ENCODE data around the gene XCR1. TPM values are rescaled to one million over a fixed set of nuclear protein-coding genes. Genes with fewer than 3 reads are reported as not detected.
"Not testable (repeated sequence)": the region's sequence is repeated elsewhere in the genome, so short reads cannot be mapped to it uniquely, and the experiment has no call there.

XCR1 gene
- total and polyA plus RNA-seq, 12 donors: 0.01 to 0.72 (median 0.09) TPM; not detected in 7

- Histone ChIP-seq H3K27ac (no peak overlapping the region), H3K4me1 (peaks cover 0 to 19% (median 0%) of the 10 kb centered on the region in 9 donors), H3K9me3 (no peaks in the 10 kb centered on the region), H3K27me3 (peaks cover 0 to 11% (median 0%) of the 10 kb centered on the region in 7 donors), H3K36me3 (no peaks in the 10 kb centered on the region), H3K4me3 (no peak overlapping the region)
- WGBS, 2 donors: 87 to 89% methylated on average over 2 of the region's 2 CpGs
- intact Hi-C loops (cut with DNase I): no loop called here
- no peak for ATAC-seq
- no peak for TF ChIP-seq CTCF (IDR thresholded peaks at IDR 0.05)
- no peak for DNase-seq
Measured at GRCh38 chr3:46056686-46057085, 29.4 kb upstream of the XCR1 start.

GRCh38 chr3:46053761-46054515, 26.7 kb upstream of the XCR1 start:
- H3K9me3 ChIP-seq; H3K27ac ChIP-seq; H3K4me3 ChIP-seq; H3K4me1 ChIP-seq; intact Hi-C loops (cut with DNase I); DNase-seq; H3K36me3 ChIP-seq: not testable (repeated sequence)
- peaks cover 0 to 11% (median 0%) of the 10 kb centered on the region in 7 donors for H3K27me3 ChIP-seq
- 77 to 86% methylated on average over 13 of the region's 13 CpGs for WGBS, 2 donors
- ATAC-seq: peak in 1 of 8 donors; percentile 52

GRCh38 chr3:46053265-46053664, 26.0 kb upstream of the XCR1 start:
- peaks cover 0 to 11% (median 0%) of the 10 kb centered on the region in 7 donors for H3K27me3 ChIP-seq
- TF ChIP-seq CTCF (IDR thresholded peaks at IDR 0.05): peak in 2 of 9 donors; percentile 7 to 13

GRCh38 chr3:46052531-46052930, 25.2 kb upstream of the XCR1 start:
- intact Hi-C loops (cut with DNase I): no loop called here
- no peak overlapping the region for H3K4me3 ChIP-seq
- peaks cover 0 to 11% (median 0%) of the 10 kb centered on the region in 7 donors for H3K27me3 ChIP-seq
- no peak overlapping the region for H3K27ac ChIP-seq
- no peaks in the 10 kb centered on the region for H3K4me1 ChIP-seq
- DNase-seq (no peak), ATAC-seq (no peak)
- 83 to 90% methylated on average over 8 of the region's 8 CpGs for WGBS, 2 donors
- H3K36me3 ChIP-seq: no peaks in the 10 kb centered on the region
- no peak for TF ChIP-seq CTCF (IDR thresholded peaks at IDR 0.05)
- no peaks in the 10 kb centered on the region for H3K9me3 ChIP-seq

More at GRCh38 chr3:46053265-46053664, 26.0 kb upstream of the XCR1 start:
- WGBS, 2 donors: 64 to 68% methylated on average over 5 to 8 of the region's 8 CpGs
- H3K9me3 ChIP-seq; intact Hi-C loops (cut with DNase I); ATAC-seq; H3K27ac ChIP-seq; H3K4me1 ChIP-seq; DNase-seq; H3K36me3 ChIP-seq; H3K4me3 ChIP-seq: not testable (repeated sequence)

- H3K27me3 ChIP-seq: peaks cover 0 to 3% (median 0%) of the 10 kb centered on the region in 7 donors
- no peaks in the 10 kb centered on the region for H3K4me1 ChIP-seq
- 76 to 84% methylated on average over 5 of the region's 5 CpGs for WGBS, 2 donors
- H3K27ac ChIP-seq: no peak overlapping the region
- TF ChIP-seq CTCF (IDR thresholded peaks at IDR 0.05): no peak
- H3K4me3 ChIP-seq: no peak overlapping the region
- ATAC-seq (no peak), DNase-seq (no peak)
- no peaks in the 10 kb centered on the region for H3K36me3 ChIP-seq
- intact Hi-C loops (cut with DNase I): no loop called here
- H3K9me3 ChIP-seq: no peaks in the 10 kb centered on the region
Measured at GRCh38 chr3:46049093-46049492, 21.8 kb upstream of the XCR1 start.

GRCh38 chr3:46046231-46046630, 18.9 kb upstream of the XCR1 start:
- H3K27ac ChIP-seq; H3K27me3 ChIP-seq; H3K36me3 ChIP-seq; ATAC-seq; H3K9me3 ChIP-seq; DNase-seq; H3K4me1 ChIP-seq; intact Hi-C loops (cut with DNase I); H3K4me3 ChIP-seq: not testable (repeated sequence)
- 65 to 69% methylated on average over 5 of the region's 5 CpGs for WGBS, 2 donors
